ENCODE data around the gene PCDHGB4.

The PCDHGB4 gene

DNA sequence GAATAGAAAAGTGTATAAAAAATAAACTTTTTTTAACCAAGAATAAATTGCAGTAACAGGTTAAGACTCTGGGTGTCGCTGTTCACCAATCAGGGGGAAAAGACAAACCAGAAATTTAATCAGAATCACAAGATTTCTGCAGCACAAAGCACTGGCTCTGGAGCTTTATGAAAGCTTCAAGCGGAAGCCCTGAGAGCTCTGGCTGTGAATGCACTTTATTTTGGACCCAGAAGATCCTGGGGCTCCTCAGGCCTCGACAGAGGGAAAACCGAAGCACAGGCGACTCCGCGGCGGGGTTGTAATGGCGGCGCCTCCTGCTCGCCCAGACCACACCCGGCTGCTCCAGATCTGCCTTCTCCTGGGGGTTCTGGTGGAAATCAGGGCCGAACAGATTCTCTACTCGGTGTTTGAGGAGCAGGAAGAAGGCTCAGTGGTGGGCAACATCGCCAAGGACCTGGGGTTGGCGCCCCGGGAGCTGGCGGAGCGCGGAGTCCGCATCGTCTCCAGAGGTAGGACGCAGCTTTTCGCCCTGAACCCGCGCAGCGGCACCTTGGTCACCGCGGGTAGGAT, 32.5 kb upstream of the PCDHGB4 start, which contains the start of gene PCDHGA4:
Gene PCDHGA4, plus strand, starts transcription at position 122 of the 570 bp plus-strand sequence. Its CDS starts 87 bp downstream, at position 209.
- TF ChIP-seq CREB5 (CRISPR knock-in tag; IDR thresholded peaks at IDR 0.05; ENCODE audit: low read depth) (no peak), ESRRG (CRISPR knock-in tag; IDR thresholded peaks at IDR 0.05) (no peak), ARNTL (CRISPR knock-in tag; IDR thresholded peaks at IDR 0.05; ENCODE audit: borderline replicate concordance, low read depth) (no peak)
- TF ChIP-seq, protein P1, sequence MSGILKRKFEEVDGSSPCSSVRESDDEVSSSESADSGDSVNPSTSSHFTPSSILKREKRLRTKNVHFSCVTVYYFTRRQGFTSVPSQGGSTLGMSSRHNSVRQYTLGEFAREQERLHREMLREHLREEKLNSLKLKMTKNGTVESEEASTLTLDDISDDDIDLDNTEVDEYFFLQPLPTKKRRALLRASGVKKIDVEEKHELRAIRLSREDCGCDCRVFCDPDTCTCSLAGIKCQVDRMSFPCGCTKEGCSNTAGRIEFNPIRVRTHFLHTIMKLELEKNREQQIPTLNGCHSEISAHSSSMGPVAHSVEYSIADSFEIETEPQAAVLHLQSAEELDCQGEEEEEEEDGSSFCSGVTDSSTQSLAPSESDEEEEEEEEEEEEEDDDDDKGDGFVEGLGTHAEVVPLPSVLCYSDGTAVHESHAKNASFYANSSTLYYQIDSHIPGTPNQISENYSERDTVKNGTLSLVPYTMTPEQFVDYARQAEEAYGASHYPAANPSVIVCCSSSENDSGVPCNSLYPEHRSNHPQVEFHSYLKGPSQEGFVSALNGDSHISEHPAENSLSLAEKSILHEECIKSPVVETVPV (CRISPR knock-in tag; IDR thresholded peaks at IDR 0.05), result no peak

GRCh38 chr5:141355641-141356040, 31.9 kb upstream of the PCDHGB4 start:
- TF ChIP-seq ZNF70 (CRISPR knock-in tag; IDR thresholded peaks at IDR 0.05) (no peak), ARNTL (CRISPR knock-in tag; IDR thresholded peaks at IDR 0.05; ENCODE audit: borderline replicate concordance, low read depth) (no peak), ESRRG (CRISPR knock-in tag; IDR thresholded peaks at IDR 0.05) (no peak), CREB5 (CRISPR knock-in tag; IDR thresholded peaks at IDR 0.05; ENCODE audit: low read depth) (no peak), PPARA (CRISPR knock-in tag; IDR thresholded peaks at IDR 0.05; ENCODE audit: borderline replicate concordance) (no peak), TCF4 (CRISPR knock-in tag; IDR thresholded peaks at IDR 0.05; ENCODE audit: borderline replicate concordance) (no peak), CSDC2 (CRISPR knock-in tag; IDR thresholded peaks at IDR 0.05) (no peak), SNAI2 (CRISPR knock-in tag; IDR thresholded peaks at IDR 0.05) (no peak), OSR1 (CRISPR knock-in tag; IDR thresholded peaks at IDR 0.05) (no peak), ZC3H10 (CRISPR knock-in tag; IDR thresholded peaks at IDR 0.05) (no peak), ZNF8 (CRISPR knock-in tag; IDR thresholded peaks at IDR 0.05) (no peak), RARB (CRISPR knock-in tag; IDR thresholded peaks at IDR 0.05) (no peak), GLIS3 (CRISPR knock-in tag; IDR thresholded peaks at IDR 0.05) (no peak), POU6F1 (CRISPR knock-in tag; IDR thresholded peaks at IDR 0.05; ENCODE audit: borderline replicate concordance, low read depth) (no peak)
- TF ChIP-seq, protein P2, sequence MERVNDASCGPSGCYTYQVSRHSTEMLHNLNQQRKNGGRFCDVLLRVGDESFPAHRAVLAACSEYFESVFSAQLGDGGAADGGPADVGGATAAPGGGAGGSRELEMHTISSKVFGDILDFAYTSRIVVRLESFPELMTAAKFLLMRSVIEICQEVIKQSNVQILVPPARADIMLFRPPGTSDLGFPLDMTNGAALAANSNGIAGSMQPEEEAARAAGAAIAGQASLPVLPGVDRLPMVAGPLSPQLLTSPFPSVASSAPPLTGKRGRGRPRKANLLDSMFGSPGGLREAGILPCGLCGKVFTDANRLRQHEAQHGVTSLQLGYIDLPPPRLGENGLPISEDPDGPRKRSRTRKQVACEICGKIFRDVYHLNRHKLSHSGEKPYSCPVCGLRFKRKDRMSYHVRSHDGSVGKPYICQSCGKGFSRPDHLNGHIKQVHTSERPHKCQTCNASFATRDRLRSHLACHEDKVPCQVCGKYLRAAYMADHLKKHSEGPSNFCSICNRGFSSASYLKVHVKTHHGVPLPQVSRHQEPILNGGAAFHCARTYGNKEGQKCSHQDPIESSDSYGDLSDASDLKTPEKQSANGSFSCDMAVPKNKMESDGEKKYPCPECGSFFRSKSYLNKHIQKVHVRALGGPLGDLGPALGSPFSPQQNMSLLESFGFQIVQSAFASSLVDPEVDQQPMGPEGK (CRISPR knock-in tag; IDR thresholded peaks at IDR 0.05; ENCODE audit: borderline replicate concordance), result no peak
- no peak for ATAC-seq

More for the DNA sequence above, 32.5 kb upstream of the PCDHGB4 start, which contains the start of gene PCDHGA4:
- ATAC-seq, result no peak

GRCh38 chr5:141356133-141356532, 31.4 kb upstream of the PCDHGB4 start:
- no peak for ATAC-seq
- TF ChIP-seq RARB (CRISPR knock-in tag; IDR thresholded peaks at IDR 0.05), result no peak
- TF ChIP-seq, protein P1 (CRISPR knock-in tag; IDR thresholded peaks at IDR 0.05), result no peak
- TF ChIP-seq OSR1 (CRISPR knock-in tag; IDR thresholded peaks at IDR 0.05), result no peak
- TF ChIP-seq CREB5 (CRISPR knock-in tag; IDR thresholded peaks at IDR 0.05; ENCODE audit: low read depth), result no peak
- TF ChIP-seq ZNF8 (CRISPR knock-in tag; IDR thresholded peaks at IDR 0.05), result no peak
- TF ChIP-seq SNAI2 (CRISPR knock-in tag; IDR thresholded peaks at IDR 0.05), result no peak
- TF ChIP-seq ESRRG (CRISPR knock-in tag; IDR thresholded peaks at IDR 0.05), result no peak
- no peak for TF ChIP-seq GLIS3 (CRISPR knock-in tag; IDR thresholded peaks at IDR 0.05)
- no peak for TF ChIP-seq CSDC2 (CRISPR knock-in tag; IDR thresholded peaks at IDR 0.05)
- no peak for TF ChIP-seq TSHZ2 (CRISPR knock-in tag; IDR thresholded peaks at IDR 0.05)
- TF ChIP-seq ZC3H10 (CRISPR knock-in tag; IDR thresholded peaks at IDR 0.05), result no peak
- TF ChIP-seq ZFP30 (CRISPR knock-in tag; IDR thresholded peaks at IDR 0.05), result no peak
- no peak for TF ChIP-seq ZFP3 (CRISPR knock-in tag; IDR thresholded peaks at IDR 0.05)
- no peak for TF ChIP-seq ARNTL (CRISPR knock-in tag; IDR thresholded peaks at IDR 0.05; ENCODE audit: borderline replicate concordance, low read depth)
- no peak for TF ChIP-seq ISL1 (CRISPR knock-in tag; IDR thresholded peaks at IDR 0.05)
- TF ChIP-seq, protein P2 (CRISPR knock-in tag; IDR thresholded peaks at IDR 0.05; ENCODE audit: borderline replicate concordance), result no peak

Data from SK-N-SH treated with all-trans-retinoic acid at 6 μM for 48 hours (cell line).